ENCODE results near the gene PKP1. TPM values are rescaled to one million over a fixed set of nuclear protein-coding genes. Genes with fewer than 3 reads are reported as not detected.
A peak's percentile ranks its signal among the peaks of the same experiment; 100 is the strongest.

Gene PKP1
- total RNA-seq, 4 donors from 2014 or later = 0.27 to 12.8 (median 4.0) TPM

- TF ChIP-seq POLR2A (IDR thresholded peaks at IDR 0.05) (no peak), POLR2AphosphoS5 (IDR thresholded peaks at IDR 0.05) (no peak), EP300 (IDR thresholded peaks at IDR 0.05) (no peak)
- TF ChIP-seq, protein P1, sequence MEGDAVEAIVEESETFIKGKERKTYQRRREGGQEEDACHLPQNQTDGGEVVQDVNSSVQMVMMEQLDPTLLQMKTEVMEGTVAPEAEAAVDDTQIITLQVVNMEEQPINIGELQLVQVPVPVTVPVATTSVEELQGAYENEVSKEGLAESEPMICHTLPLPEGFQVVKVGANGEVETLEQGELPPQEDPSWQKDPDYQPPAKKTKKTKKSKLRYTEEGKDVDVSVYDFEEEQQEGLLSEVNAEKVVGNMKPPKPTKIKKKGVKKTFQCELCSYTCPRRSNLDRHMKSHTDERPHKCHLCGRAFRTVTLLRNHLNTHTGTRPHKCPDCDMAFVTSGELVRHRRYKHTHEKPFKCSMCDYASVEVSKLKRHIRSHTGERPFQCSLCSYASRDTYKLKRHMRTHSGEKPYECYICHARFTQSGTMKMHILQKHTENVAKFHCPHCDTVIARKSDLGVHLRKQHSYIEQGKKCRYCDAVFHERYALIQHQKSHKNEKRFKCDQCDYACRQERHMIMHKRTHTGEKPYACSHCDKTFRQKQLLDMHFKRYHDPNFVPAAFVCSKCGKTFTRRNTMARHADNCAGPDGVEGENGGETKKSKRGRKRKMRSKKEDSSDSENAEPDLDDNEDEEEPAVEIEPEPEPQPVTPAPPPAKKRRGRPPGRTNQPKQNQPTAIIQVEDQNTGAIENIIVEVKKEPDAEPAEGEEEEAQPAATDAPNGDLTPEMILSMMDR (IDR thresholded peaks at IDR 0.05) = no peak
- 100% methylated on average over 1 of the region's 7 CpGs; no CpG with 5 or more reads in 1 of the 2 donors for WGBS, 2 donors (ENCODE audit: low coverage in 1 of 2)
- no peak for ATAC-seq
- H3K4me3 ChIP-seq = no peak overlapping the region
- H3K27me3 ChIP-seq = peaks cover 21% of the 10 kb centered on the region
- H3K36me3 ChIP-seq = no peaks in the 10 kb centered on the region
- H3K27ac ChIP-seq = no peak overlapping the region
- no peaks in the 10 kb centered on the region for H3K4me1 ChIP-seq
- H3K9me3 ChIP-seq = no peaks in the 10 kb centered on the region
Observed at GRCh38 chr1:201360486-201360885, 77.2 kb downstream of the PKP1 start.

DNA sequence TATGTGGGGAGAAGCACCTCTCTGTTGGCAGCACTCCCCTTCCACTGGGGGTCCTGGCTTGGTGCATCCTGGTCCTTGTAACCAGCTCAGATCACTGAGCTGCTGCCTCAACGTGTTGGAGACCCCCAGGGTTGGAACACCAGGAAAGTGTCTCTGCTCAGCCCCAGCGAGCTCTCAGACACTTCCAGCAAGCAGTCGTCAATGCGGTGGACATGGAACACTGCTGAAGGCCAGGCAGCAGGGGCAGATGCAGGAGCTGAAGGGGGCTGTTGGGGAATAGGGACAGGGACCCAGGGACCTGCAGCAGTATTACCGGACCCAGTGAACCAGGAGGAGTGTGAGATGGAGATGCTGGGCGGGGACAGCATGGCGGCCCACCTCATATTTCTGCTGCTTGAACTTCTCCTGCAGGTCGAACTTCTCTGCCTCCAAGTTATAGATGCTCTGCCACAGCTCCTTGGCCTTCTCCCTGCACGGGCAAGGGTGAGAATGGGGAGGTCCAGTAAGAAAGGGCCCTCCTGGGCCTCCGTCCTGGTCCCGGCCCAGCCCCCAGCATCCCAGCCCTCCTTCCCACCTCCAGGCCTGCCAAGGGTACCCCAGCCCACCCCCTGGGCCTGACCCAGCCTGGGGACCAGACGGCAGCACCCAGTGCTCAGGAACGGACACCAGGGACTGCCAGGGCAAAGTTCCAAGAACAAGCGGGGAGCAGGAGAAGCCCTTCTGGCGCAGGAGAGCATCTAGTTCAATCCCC, 77.8 kb downstream of the PKP1 start:
- Histone ChIP-seq H3K36me3 (no peaks in the 10 kb centered on the region), H3K27me3 (peaks cover 21% of the 10 kb centered on the region), H3K4me1 (no peaks in the 10 kb centered on the region), H3K27ac (no peak overlapping the region), H3K9me3 (no peaks in the 10 kb centered on the region), H3K4me3 (no peak overlapping the region)
- WGBS, 2 donors (ENCODE audit: low coverage in 1 of 2) = 73 to 100% methylated on average over 1 to 3 of the region's 15 CpGs
- ATAC-seq = no peak
- TF ChIP-seq, protein P1 (IDR thresholded peaks at IDR 0.05) = no peak
- TF ChIP-seq POLR2AphosphoS5 (IDR thresholded peaks at IDR 0.05) = no peak
- TF ChIP-seq EP300 (IDR thresholded peaks at IDR 0.05) = no peak
- TF ChIP-seq POLR2A (IDR thresholded peaks at IDR 0.05) = no peak

- Histone ChIP-seq H3K9me3 (no peaks in the 10 kb centered on the region), H3K27me3 (peaks cover 29% of the 10 kb centered on the region), H3K27ac (no peak overlapping the region), H3K4me1 (no peaks in the 10 kb centered on the region), H3K36me3 (no peaks in the 10 kb centered on the region), H3K4me3 (no peak overlapping the region)
- WGBS, 2 donors (ENCODE audit: low coverage in 1 of 2) = 53% methylated on average over 7 of the region's 10 CpGs; no CpG with 5 or more reads in 1 of the 2 donors
- ATAC-seq = no peak
- TF ChIP-seq, protein P1 (IDR thresholded peaks at IDR 0.05) = peak in 3 of 4 experiments; percentile 63 to 81 (median 77)
- no peak for TF ChIP-seq EP300 (IDR thresholded peaks at IDR 0.05)
Observed at GRCh38 chr1:201361652-201362504, 78.6 kb downstream of the PKP1 start.

DNA sequence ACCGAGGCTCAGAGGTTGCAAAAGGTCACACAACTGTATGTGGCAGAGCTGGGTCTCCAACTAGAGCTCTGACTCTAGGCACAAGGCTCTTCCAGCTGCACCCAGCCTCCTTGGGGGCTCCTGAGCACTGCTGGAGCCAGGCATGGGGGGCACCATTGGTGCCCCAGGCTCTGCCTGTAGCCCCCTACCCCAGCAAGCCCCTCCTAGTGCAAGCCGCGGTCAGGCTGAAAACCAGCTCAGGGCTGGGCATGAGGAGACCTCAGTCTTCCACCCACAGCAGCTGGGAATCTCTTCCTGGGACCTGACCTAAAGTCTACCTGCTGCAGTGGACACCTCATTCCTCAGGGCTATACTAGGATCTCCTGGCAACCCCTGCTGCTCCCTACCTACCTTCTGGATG, 79.6 kb downstream of the PKP1 start:
- WGBS, 2 donors (ENCODE audit: low coverage in 1 of 2) = no CpG with 5 or more reads among the region's 3 CpGs
- no peaks in the 10 kb centered on the region for H3K4me1 ChIP-seq
- TF ChIP-seq EP300 (IDR thresholded peaks at IDR 0.05) (no peak), POLR2A (IDR thresholded peaks at IDR 0.05) (no peak)
- TF ChIP-seq, protein P1 (IDR thresholded peaks at IDR 0.05) = no peak
- no peak overlapping the region for H3K27ac ChIP-seq
- no peaks in the 10 kb centered on the region for H3K9me3 ChIP-seq
- H3K27me3 ChIP-seq = peaks cover 32% of the 10 kb centered on the region
- no peak overlapping the region for H3K4me3 ChIP-seq
- H3K36me3 ChIP-seq = no peaks in the 10 kb centered on the region
- no peak for ATAC-seq
